Raji (cell line): ENCODE data around the gene MYO9A.

Source experiments
- POLR2A ChIP-seq: IDR thresholded peaks from 2 replicates; pipeline ENCODE4 v1.6.1; 2011; ENCODE audit warnings: low read depth, low read length, control low read depth; ENCODE audit not compliant: insufficient read depth

MYO9A gene

GRCh38 chr15:71785996-71786395 lies 332.0 kb downstream of the MYO9A start:
- TF ChIP-seq POLR2A: no peak

GRCh38 chr15:71784719-71785118 lies 333.2 kb downstream of the MYO9A start:
- no peak for TF ChIP-seq POLR2A

DNA sequence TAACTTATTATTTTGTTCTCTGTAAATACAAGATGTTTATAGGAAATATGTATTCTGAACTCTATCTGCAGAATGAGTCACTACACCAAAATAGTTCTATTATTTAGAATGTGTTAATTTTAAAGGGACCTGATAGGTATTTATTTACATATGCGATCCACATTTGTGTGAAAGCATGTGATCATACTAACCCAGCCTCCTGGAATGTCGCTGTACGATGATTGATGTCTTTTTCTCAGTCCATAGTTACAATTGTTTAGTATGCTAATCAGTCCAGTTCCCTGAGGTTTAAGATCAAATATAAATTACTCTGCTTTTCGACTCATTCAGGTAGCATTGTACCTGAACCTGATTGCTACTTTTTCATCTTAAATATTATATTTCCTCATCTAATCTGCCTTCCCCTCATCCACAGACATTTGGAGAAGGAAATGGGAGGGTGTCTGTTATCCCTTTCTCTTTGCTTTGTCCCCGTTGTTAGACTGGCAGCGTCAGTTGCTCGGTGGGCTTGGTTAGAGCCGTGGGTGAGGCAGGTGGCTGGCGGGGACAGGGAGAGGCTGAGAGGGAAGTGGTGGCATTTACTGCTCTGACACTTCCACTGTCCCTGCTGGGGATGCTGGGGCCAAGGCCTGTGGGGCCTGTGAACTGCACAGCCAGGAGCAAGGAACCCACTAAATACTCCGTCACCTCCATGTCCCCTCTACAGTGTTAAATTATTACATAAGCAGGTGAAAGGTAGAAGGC lies 335.4 kb downstream of the MYO9A start:
- no peak for TF ChIP-seq POLR2A

DNA sequence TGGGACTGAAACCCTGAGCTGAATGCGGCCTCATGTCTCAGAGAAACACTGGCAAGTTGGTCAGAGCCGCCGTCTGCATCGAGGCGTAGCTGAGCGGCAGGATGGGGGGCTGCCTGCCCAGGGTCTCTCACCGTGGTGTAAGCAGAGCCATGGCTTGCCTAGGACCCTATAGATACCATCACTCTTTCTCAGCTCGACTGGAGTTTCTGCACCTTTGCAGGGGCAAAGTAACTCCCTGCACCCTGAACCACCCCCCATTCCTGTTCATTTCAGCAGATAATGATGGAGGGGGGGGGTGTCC lies 336.0 kb downstream of the MYO9A start:
- TF ChIP-seq POLR2A: no peak

DNA sequence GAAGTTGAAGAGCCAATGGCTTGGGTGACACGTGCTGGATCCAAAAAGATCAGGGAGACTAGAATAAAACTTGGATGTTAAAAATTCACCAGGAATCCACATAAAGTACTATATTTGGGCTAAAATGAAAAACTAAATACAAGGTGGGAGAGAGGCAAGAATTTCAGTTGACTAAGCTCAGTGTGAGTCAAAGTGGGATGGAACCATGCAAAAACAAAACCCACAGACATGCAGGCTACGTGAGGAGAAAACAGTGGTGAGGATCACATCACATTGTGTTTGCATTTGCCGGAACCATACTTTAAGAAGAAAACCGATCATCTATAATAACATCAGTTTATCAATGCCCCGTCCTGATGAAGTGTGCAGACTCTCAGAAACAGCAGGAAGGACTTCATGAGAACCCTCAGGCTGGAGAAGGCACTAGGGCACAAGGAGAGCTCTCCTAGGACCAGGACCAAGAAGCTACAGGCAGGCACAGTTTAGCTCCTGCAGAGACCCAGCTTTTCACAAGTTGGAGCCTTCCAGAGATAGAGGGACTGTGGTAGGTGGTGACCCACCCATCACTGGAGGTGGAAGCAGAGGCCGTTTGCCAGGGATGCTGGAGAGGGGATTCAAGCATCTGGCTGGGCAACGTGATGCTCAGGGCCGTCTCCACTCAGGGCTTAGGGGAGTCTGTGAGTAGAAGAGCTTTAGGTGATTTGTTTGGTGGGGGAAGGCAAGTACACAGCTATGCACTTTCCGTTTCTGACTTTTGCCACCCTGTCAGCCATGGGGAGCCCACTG lies 336.6 kb downstream of the MYO9A start:
- no peak for TF ChIP-seq POLR2A

- TF ChIP-seq POLR2A: no peak
Observed at GRCh38 chr15:71780115-71780976, 337.6 kb downstream of the MYO9A start.

GRCh38 chr15:71779073-71779797 lies 338.7 kb downstream of the MYO9A start:
- TF ChIP-seq POLR2A: no peak

DNA sequence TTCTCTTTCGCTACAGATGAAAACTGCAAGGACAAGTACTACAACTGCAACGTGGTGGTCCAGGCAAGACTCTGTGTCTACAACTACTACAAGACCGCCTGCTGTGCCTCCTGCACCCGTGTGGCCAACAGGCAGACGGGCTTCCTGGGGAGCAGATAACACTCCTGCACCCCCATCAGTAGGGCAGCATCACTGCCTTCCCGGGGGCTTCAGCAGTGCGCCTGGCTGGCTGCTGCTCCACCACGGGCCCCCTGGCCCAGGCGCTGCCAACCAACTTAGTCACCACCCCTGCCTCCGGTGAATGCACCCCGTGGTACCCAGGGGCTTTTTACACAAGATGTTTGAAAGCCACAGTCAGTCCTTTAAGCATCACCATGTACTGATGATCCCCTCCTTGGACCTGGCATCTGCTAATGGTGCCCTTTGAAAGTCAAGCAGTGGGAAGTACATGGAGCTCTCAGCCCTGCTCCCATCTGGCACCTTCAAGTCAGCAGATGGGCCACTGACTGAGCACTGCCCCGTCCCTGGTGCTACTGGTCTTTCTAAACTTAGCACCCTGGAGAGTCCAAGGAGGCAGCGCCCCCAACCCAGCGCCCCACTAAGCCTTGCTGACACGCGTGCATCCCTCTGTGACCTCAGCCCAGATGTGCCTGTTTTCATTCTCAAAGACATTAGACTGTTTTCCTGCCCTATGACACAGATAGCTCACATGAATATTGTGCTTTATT lies 340.6 kb downstream of the MYO9A start:
- no peak for TF ChIP-seq POLR2A

DNA sequence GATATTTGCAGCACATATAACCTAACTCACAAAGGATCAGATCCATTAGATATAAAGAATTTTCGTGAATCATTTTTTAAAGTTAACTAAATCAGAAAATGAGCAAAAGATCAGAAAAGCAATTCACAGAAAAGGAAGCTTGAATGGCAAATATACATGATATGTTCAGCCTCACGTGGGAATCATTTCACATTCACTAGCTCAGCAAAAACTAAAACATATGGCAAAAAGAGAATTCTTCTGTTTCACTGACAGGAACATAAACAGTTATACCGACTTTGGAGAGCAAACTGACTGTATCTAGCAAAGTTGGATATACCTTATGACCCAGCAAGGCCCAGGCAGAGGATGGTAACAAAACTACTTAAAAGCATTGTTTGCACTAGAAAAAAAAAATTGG lies 341.6 kb downstream of the MYO9A start:
- TF ChIP-seq POLR2A: no peak

GRCh38 chr15:71775856-71776255 lies 342.1 kb downstream of the MYO9A start:
- no peak for TF ChIP-seq POLR2A

DNA sequence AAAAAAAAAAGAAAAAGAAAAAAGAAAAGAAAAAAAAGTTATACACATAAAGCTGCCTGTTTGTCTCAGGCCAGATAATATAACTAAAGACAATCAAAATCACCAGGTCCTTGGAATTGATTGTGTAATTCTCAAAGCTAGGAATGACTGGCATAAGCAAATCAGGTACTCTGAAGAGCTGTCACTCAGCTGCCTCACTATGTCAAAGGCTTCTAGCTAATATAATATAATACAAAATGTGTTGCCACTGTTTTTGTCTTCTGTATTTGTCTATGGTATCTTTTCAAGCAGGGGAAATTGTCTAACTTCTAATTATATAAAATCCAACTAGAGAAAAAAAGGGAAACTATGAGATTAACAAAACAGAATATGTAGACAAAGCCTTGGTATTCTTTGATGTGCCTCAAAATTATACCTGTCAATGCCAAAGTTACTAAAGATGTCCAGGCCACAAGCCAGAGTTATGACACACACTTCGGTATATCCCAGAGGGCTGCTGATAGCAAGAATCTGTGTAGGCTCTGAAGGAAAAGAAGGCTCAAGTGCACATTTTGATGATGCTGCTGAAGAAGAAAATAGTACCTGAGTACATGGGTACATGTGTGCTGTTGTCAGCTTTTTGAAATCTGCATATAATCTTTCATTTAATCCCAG lies 344.6 kb downstream of the MYO9A start:
- no peak for TF ChIP-seq POLR2A
